Measurements from ENCODE around the gene C2orf81. TPM values are rescaled to one million over a fixed set of nuclear protein-coding genes. Genes with fewer than 3 reads are reported as not detected.
A peak's percentile ranks its signal among the peaks of the same experiment; 100 is the strongest.

Gene C2orf81
- total RNA-seq, 1 experiment from 2014 or later = 1.4 TPM

DNA sequence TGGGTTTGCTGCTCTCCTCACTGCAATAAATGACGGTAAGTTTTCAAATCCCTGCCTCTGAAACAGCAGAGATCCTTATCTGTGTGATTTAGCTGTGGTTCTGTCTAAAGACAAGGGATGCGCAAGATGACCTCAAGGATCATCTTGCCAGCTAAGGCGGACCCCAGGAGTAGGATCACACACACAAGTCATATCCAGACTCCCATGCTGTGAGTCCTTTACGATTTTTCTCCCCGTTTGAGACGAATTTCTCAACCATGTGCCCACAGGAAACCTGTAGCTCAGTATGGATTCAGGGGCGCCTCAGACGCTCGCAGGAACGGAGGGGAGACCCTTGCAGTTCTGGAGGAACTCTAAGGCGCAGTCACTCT lies 30.2 kb downstream of the C2orf81 start:
- peak; percentile 20 for DNase-seq (ENCODE audit: low read depth)

DNA sequence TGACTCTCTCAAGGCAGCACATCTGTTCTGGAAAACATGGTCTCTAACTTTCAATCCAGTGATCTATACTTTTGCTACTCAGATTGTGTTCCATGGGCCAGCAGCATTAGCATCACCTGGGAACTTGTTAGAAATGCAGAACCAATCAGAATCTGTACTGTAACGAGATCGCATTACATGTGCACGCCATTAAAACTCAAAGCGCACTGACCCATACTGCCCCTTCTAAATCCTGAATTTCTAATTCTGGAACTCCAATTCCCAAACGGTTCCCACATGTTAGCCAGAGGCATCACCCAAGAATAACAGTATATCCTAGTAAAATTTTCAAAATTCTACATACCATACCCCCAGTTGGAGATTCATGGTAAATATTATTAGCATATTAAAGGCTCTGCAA lies 30.8 kb downstream of the C2orf81 start:
- DNase-seq (ENCODE audit: low read depth) = no peak

GRCh38 chr2:74387346-74387745 lies 34.1 kb downstream of the C2orf81 start:
- no peak for DNase-seq (ENCODE audit: low read depth)

- DNase-seq (ENCODE audit: low read depth) = no peak
These were observed 36.0 kb downstream of the C2orf81 start for GRCh38 chr2:74385396-74385795.

GRCh38 chr2:74384051-74384450 lies 37.4 kb downstream of the C2orf81 start:
- DNase-seq (ENCODE audit: low read depth) = no peak

DNA sequence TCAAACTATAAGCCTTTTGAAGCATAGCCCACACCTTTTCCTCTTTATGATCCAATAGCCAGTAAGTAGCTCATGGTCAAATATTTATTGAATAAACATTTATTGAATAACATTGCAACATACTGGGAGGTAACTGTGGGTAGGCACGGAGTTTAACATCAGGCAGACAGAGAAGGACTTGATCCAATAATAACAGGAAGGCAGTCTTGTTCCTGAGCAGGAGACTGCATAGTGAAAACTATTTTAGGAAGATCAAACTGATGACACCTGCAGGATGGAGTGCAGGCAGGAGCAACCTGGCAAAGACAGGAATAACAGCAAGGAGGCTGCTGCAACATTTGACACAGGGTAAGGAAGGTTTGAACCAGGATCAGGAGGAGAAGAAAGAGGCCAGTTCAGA lies 38.2 kb downstream of the C2orf81 start:
- DNase-seq (ENCODE audit: low read depth) = no peak

DNA sequence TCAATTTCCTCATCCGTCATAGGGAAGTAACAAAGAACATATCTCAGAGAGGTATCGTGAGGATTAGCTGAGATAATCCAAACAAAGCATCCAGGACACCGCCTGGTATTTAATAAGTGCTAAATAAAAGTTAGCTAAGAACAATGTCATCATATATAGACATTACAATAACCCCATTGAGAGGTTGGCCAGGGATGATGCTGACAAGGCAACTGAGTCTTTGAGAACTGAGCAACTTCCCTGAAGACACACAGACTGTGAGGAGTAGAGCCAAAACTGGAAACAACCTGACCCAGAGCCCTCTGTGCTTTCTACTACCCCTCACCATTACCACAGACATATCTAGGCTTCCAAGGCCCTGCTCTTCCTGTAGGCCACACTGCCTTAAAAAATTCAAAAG lies 39.7 kb downstream of the C2orf81 start:
- DNase-seq (ENCODE audit: low read depth) = no peak

- DNase-seq (ENCODE audit: low read depth) = peak; percentile 39
These were observed 41.3 kb downstream of the C2orf81 start, which contains the start of gene DCTN1 for GRCh38 chr2:74379851-74380789. Gene DCTN1, minus strand, starts transcription at chr2:74380311. Its CDS starts 274 bp downstream, at chr2:74380037.

- no peak for DNase-seq (ENCODE audit: low read depth)
These were observed 43.4 kb downstream of the C2orf81 start for GRCh38 chr2:74378007-74378406.

- DNase-seq (ENCODE audit: low read depth) = no peak
These were observed 45.6 kb downstream of the C2orf81 start for GRCh38 chr2:74375838-74376237.

- peak; percentile 13 for DNase-seq (ENCODE audit: low read depth)
These were observed 46.8 kb downstream of the C2orf81 start for GRCh38 chr2:74374509-74375205.

- no peak for DNase-seq (ENCODE audit: low read depth)
These were observed 47.4 kb downstream of the C2orf81 start for GRCh38 chr2:74373985-74374384.

DNA sequence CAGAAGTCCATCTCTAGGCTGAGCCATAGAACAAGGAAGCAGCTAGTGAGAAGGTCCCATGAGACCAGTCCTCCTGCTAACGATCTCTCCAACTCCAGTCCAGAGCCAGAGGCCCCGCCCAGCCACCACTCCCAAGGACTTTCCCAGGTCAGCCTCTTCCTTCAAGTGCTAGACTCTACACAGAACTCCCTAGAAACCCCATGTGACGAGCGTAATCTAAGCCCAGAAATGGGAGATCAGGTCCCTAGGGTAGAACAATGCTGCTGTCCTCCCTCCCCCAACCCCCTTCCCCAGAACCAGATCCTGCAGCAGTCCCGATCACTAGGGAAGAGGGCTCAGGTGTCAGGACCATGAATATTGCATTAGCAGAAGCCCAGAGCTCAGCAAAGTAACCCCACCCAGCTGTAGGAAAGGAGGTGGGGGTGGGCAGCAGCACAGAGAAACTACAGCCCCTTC lies 48.2 kb downstream of the C2orf81 start:
- DNase-seq (ENCODE audit: low read depth) = peak; percentile 9

- no peak for DNase-seq (ENCODE audit: low read depth)
These were observed 48.7 kb downstream of the C2orf81 start for GRCh38 chr2:74372674-74373073.

- no peak for DNase-seq (ENCODE audit: low read depth)
These were observed 50.0 kb downstream of the C2orf81 start for GRCh38 chr2:74371421-74371820.

- DNase-seq (ENCODE audit: low read depth) = no peak
These were observed 51.4 kb downstream of the C2orf81 start for GRCh38 chr2:74369976-74370375.

- no peak for DNase-seq (ENCODE audit: low read depth)
These were observed 52.9 kb downstream of the C2orf81 start for GRCh38 chr2:74368499-74368898.

DNA sequence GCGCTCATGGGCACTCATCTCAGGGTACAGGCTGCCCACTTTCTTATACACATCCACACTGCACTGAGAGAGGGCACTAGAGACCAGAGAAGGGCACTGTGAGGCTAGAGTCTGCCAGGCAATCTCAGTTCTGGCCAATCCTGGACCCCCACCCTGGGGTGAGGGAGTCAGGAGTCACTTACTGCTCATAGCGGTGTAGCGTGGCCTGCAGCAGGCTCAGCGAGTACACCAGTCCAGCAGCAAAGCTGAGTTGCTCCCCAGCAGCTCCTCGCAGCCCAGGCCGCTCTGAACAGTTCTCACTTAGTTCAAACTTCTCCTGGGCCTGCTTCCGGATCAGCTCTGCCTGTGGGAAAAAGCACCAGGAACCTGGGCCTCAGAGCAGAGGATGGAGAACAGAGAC lies 53.6 kb downstream of the C2orf81 start:
- no peak for DNase-seq (ENCODE audit: low read depth)

GRCh38 chr2:74366036-74366435 lies 55.4 kb downstream of the C2orf81 start:
- no peak for DNase-seq (ENCODE audit: low read depth)

DNA sequence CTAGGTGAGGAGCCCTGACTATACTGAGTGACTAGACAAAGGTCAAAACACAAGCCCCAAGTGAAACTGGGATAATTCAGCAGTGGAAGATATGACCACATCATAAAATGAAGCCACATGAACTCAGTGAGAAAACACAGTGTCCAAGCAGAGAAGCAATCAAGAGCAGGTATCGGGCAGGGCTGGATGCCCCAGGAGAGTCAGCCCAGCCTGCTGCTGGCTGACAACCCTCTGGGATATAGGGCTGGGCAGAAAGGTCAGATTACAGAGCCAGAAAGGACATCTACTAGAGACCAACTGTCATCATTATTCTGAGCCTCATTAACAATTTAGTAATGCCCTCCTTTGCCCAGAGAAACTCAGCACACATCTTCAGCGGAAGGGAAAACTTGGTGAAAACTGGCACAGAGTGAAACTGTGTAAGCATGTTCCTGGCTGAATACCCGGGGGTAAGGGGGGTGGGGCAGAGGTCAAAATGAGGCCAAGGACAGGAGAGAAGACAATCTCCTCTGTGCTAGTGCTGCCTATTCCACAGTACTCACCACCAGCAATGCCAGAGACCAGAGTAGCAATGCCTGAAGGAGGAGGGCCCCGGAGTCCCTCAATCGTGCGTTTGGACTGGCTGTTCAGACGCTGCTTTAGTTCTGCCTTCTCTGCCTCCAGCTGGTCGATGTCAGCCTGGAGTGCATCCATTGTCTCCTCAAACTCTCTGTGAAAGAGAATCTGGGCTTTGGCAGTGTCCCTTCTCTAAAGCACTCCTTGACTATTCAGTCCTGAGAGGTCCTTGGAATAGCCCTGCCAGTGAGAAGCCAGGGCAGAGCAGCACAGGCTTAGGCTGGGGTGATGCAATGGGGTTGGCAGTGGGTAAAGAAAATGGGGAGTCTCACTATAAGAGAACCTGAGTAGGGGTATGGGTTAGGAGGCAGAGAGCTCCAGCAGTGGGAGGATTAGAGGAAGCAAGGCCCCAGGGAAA lies 56.6 kb downstream of the C2orf81 start:
- DNase-seq (ENCODE audit: low read depth) = no peak

Measured in Daoy (cell line).